ENCODE results near the gene VRTN. TPM values are rescaled to one million over a fixed set of nuclear protein-coding genes. Genes with fewer than 3 reads are reported as not detected.

Gene VRTN
- polyA plus RNA-seq, 1 donor, result 0.69 TPM

DNA sequence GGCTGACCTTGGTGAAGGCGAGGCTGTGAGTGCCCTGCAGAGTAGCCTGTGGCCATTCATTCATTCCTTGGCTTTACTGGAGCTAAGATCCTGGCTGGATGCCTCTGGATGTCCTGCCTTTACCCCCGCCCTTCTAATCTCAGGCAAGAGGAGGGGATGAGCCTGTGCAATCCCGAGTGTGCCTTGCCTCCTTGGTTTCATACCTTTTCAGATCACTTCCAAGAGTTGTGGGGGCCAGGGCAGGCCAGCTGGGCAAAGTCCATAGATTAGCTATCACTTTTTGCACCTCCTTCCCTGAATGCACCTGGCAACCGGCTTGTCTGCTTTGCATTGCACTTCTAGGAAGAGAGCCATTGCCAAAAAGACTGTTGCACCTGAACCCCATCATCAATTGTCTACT lies 1.5 kb downstream of the VRTN start:
- no peak overlapping the region for H3K4me3 ChIP-seq (ENCODE audit: low read length)
- peak overlapping the region; percentile 82 for H3K27ac ChIP-seq (ENCODE audit: low read length)
- DNase-seq, result peak; percentile 93 to 97
- H3K27me3 ChIP-seq (ENCODE audit: control insufficient read depth, insufficient read depth, low read length), result peaks cover 7% of the 10 kb centered on the region
- no CpG with 5 or more reads among the region's 4 CpGs for WGBS (ENCODE audit: insufficient coverage, low lambda C conversion rate)
- H3K9me3 ChIP-seq (ENCODE audit: control insufficient read depth, low read depth, low read length), result no peaks in the 10 kb centered on the region
- H3K36me3 ChIP-seq (ENCODE audit: control insufficient read depth, insufficient read depth, low read length), result no peaks in the 10 kb centered on the region
- H3K4me1 ChIP-seq (ENCODE audit: control insufficient read depth, insufficient read depth, low read length), result peaks cover 45% of the 10 kb centered on the region

DNA sequence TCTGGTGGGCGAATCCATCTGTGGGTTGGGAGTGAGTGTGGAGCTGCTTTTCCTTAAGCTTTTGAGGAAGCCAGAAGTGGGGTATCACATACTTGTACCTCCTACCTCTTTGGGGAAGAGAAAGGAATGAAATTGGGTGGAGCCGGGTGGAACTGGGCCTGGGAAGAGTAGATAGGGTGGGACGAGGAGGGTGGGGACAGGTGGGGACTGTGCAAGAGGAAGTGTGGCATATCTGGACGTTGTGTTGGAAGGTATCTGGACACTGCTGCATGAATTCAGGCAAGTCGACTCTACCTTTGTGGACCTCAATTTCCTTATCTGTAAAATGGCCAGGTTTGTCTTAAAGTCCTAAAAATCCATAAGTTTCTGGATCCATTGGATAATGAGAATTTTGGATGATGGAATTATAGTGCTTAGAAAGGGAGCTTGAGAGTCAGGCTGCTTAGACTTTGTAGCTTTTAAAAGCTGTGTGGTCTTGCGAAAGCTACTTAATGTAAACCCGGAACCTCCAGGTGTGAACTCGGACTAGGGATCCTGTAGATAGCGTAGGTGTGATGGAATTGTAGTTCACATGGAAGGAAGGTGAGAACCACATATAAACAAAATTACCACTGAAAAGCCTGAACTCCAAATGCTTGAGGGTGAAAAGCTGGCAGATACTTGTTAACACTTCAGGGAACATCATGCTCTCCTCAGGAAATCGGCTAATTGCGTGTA lies 2.1 kb downstream of the VRTN start:
- peak overlapping the region; percentile 67 for H3K27ac ChIP-seq (ENCODE audit: low read length)
- WGBS (ENCODE audit: insufficient coverage, low lambda C conversion rate), result 10% methylated on average over 2 of the region's 11 CpGs
- peak; percentile 53 to 86 for DNase-seq

DNA sequence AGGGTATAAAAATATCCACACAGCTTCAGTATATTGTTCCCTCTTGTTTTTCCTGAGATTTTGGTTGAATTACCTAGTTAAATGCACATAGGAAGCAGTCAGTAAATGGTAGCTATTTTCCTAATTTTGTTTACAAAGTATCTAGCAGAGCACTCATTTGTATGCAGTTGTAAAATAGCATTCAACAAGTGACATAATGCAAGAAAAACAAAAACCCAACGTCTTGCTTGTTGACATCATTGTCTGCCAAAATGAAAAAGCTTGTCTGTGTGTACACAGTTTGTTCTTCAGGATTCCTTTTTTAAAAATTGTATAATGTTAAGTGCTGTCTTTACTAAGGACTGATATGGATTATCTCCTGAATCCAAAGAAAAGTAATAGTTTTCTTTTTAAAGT lies 2.7 kb downstream of the VRTN start:
- Histone ChIP-seq H3K27me3 (ENCODE audit: control insufficient read depth, insufficient read depth, low read length) (peaks cover 7% of the 10 kb centered on the region), H3K36me3 (ENCODE audit: control insufficient read depth, insufficient read depth, low read length) (no peaks in the 10 kb centered on the region), H3K27ac (ENCODE audit: low read length) (peak overlapping the region; percentile 67), H3K4me3 (ENCODE audit: low read length) (no peak overlapping the region), H3K9me3 (ENCODE audit: control insufficient read depth, low read depth, low read length) (no peaks in the 10 kb centered on the region), H3K4me1 (ENCODE audit: control insufficient read depth, insufficient read depth, low read length) (peaks cover 45% of the 10 kb centered on the region)
- DNase-seq, result no peak
- no CpG with 5 or more reads among the region's 1 CpG for WGBS (ENCODE audit: insufficient coverage, low lambda C conversion rate)

More for the DNA sequence above, 2.1 kb downstream of the VRTN start:
- H3K27me3 ChIP-seq (ENCODE audit: control insufficient read depth, insufficient read depth, low read length), result peaks cover 7% of the 10 kb centered on the region
- H3K36me3 ChIP-seq (ENCODE audit: control insufficient read depth, insufficient read depth, low read length), result no peaks in the 10 kb centered on the region
- H3K4me1 ChIP-seq (ENCODE audit: control insufficient read depth, insufficient read depth, low read length), result peaks cover 45% of the 10 kb centered on the region
- H3K9me3 ChIP-seq (ENCODE audit: control insufficient read depth, low read depth, low read length), result no peaks in the 10 kb centered on the region
- H3K4me3 ChIP-seq (ENCODE audit: low read length), result no peak overlapping the region

DNA sequence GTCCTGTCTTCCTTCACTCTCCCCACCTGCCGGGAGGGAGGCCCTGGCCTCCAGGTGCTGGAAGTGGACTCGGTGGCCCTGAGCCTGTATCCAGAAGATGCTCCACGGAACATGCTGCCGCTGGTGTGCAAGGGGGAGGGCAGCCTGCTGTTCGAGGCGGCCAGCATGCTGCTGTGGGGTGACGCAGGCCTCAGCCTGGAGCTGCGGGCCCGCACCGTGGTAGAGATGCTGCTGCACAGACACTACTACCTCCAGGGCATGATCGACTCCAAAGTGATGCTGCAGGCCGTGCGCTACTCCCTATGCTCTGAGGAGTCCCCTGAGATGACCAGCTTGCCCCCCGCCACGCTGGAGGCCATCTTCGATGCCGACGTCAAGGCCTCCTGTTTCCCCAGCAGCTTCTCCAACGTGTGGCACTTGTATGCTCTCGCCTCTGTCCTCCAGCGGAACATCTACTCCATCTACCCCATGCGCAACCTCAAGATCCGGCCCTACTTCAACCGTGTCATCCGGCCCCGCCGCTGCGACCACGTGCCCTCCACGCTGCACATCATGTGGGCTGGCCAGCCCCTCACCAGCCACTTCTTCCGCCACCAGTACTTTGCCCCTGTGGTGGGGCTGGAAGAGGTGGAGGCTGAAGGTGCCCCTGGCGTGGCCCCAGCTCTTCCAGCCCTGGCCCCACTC lies 8.8 kb downstream of the VRTN start:
- no peaks in the 10 kb centered on the region for H3K36me3 ChIP-seq (ENCODE audit: control insufficient read depth, insufficient read depth, low read length)
- H3K27ac ChIP-seq (ENCODE audit: low read length), result no peak overlapping the region
- no peak overlapping the region for H3K4me3 ChIP-seq (ENCODE audit: low read length)
- H3K27me3 ChIP-seq (ENCODE audit: control insufficient read depth, insufficient read depth, low read length), result no peaks in the 10 kb centered on the region
- no peaks in the 10 kb centered on the region for H3K9me3 ChIP-seq (ENCODE audit: control insufficient read depth, low read depth, low read length)
- DNase-seq, result no peak
- 93% methylated on average over 5 of the region's 32 CpGs for WGBS (ENCODE audit: insufficient coverage, low lambda C conversion rate)
- H3K4me1 ChIP-seq (ENCODE audit: control insufficient read depth, insufficient read depth, low read length), result no peaks in the 10 kb centered on the region

DNA sequence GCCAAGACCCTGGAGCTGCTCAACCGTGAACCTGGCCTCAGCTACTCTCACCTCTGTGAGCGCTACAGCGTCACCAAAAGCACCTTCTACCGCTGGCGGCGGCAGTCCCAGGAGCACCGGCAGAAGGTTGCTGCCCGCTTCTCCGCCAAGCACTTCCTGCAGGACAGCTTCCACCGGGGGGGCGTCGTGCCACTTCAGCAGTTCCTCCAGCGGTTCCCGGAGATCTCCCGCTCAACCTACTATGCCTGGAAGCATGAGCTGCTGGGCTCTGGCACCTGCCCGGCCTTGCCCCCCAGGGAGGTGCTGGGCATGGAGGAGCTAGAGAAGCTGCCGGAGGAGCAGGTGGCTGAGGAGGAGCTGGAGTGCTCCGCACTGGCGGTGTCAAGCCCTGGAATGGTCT lies 9.3 kb downstream of the VRTN start:
- WGBS (ENCODE audit: insufficient coverage, low lambda C conversion rate), result 92% methylated on average over 2 of the region's 19 CpGs
- no peaks in the 10 kb centered on the region for H3K9me3 ChIP-seq (ENCODE audit: control insufficient read depth, low read depth, low read length)

DNA sequence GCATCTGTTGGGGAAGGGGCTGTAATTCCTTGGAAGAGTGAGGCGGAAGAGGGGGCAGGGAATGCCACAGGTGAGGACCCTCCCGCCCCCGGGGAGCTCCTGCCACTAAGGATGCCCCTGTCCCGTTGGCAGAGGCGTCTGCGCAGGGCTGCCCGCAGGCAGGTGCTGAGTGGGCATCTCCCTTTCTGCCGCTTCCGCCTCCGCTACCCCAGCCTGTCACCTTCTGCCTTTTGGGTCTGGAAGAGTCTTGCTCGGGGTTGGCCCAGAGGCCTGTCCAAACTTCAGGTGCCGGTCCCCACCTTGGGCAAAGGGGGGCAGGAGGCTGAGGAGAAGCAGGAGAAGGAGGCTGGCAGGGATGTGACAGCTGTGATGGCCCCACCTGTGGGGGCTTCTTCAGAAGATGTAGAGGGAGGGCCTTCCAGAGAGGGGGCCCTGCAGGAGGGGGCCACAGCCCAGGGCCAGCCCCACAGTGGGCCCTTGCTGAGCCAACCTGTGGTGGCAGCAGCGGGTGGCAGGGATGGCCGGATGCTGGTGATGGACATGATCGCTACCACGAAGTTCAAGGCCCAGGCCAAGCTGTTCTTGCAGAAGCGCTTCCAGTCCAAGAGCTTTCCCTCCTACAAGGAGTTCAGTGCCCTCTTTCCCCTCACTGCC lies 10.0 kb downstream of the VRTN start:
- WGBS (ENCODE audit: insufficient coverage, low lambda C conversion rate), result no CpG with 5 or more reads among the region's 17 CpGs
- Histone ChIP-seq H3K27ac (ENCODE audit: low read length) (no peak overlapping the region), H3K9me3 (ENCODE audit: control insufficient read depth, low read depth, low read length) (no peaks in the 10 kb centered on the region), H3K4me3 (ENCODE audit: low read length) (no peak overlapping the region), H3K4me1 (ENCODE audit: control insufficient read depth, insufficient read depth, low read length) (no peaks in the 10 kb centered on the region), H3K27me3 (ENCODE audit: control insufficient read depth, insufficient read depth, low read length) (no peaks in the 10 kb centered on the region), H3K36me3 (ENCODE audit: control insufficient read depth, insufficient read depth, low read length) (no peaks in the 10 kb centered on the region)
- no peak for DNase-seq

More for the DNA sequence above, 9.3 kb downstream of the VRTN start:
- no peak overlapping the region for H3K4me3 ChIP-seq (ENCODE audit: low read length)
- no peak for DNase-seq
- no peaks in the 10 kb centered on the region for H3K4me1 ChIP-seq (ENCODE audit: control insufficient read depth, insufficient read depth, low read length)
- no peaks in the 10 kb centered on the region for H3K27me3 ChIP-seq (ENCODE audit: control insufficient read depth, insufficient read depth, low read length)
- H3K36me3 ChIP-seq (ENCODE audit: control insufficient read depth, insufficient read depth, low read length), result no peaks in the 10 kb centered on the region
- no peak overlapping the region for H3K27ac ChIP-seq (ENCODE audit: low read length)

DNA sequence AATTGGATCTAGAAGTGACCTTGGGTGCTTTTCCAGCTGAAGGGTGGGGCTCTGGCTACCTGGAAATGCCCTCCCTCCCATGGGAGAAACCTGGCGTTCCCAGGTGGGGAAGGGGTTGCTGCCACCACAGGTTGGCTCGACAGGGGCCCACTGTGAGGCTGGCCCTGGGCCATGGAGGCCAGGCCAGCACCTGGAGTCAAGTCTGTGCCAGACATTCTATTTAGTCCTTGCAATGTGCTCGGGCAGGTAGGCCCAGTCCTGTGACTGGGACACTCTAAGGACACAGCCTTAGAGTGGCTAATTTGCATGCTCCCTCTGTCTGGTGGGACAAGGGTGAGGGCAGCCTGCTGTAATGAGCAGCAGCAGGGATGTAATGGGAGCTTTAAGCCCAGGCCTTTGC lies 11.9 kb downstream of the VRTN start:
- H3K36me3 ChIP-seq (ENCODE audit: control insufficient read depth, insufficient read depth, low read length), result no peaks in the 10 kb centered on the region
- no peak overlapping the region for H3K4me3 ChIP-seq (ENCODE audit: low read length)
- H3K4me1 ChIP-seq (ENCODE audit: control insufficient read depth, insufficient read depth, low read length), result no peaks in the 10 kb centered on the region
- peaks cover 3% of the 10 kb centered on the region for H3K27me3 ChIP-seq (ENCODE audit: control insufficient read depth, insufficient read depth, low read length)
- no peaks in the 10 kb centered on the region for H3K9me3 ChIP-seq (ENCODE audit: control insufficient read depth, low read depth, low read length)
- no peak overlapping the region for H3K27ac ChIP-seq (ENCODE audit: low read length)
- WGBS (ENCODE audit: insufficient coverage, low lambda C conversion rate), result no CpG with 5 or more reads among the region's 3 CpGs
- no peak for DNase-seq

DNA sequence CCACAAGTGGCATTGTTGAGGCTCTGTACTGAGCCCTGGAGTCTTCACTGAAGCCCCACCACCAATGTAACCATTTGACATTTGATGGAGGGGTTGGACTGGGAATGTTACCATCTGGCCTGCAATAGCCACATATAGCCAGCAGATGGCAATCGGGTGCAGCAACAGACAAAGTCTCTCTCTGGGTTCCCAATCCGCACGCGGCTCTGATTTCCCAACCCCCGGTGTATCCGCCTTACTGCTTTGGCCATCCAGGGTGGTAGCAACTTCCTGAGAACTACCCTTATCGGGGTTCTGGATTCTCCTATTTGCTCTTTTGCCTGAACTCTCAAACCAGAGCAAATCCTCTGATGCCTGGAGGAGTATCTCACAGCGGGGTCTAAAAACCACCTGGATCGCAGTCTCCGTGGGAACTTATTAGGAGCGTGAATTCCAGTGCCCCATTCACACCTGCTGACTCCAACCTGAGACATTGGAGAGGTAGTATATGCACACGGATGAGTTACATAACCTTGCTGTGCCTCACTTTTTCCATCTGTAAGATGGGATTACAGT lies 14.2 kb downstream of the VRTN start:
- no CpG with 5 or more reads among the region's 12 CpGs for WGBS (ENCODE audit: insufficient coverage, low lambda C conversion rate)
- no peaks in the 10 kb centered on the region for H3K9me3 ChIP-seq (ENCODE audit: control insufficient read depth, low read depth, low read length)
- H3K27me3 ChIP-seq (ENCODE audit: control insufficient read depth, insufficient read depth, low read length), result peaks cover 6% of the 10 kb centered on the region
- no peak overlapping the region for H3K4me3 ChIP-seq (ENCODE audit: low read length)
- peak; percentile 64 for DNase-seq
- H3K27ac ChIP-seq (ENCODE audit: low read length), result no peak overlapping the region
- H3K4me1 ChIP-seq (ENCODE audit: control insufficient read depth, insufficient read depth, low read length), result no peaks in the 10 kb centered on the region
- H3K36me3 ChIP-seq (ENCODE audit: control insufficient read depth, insufficient read depth, low read length), result no peaks in the 10 kb centered on the region

DNA sequence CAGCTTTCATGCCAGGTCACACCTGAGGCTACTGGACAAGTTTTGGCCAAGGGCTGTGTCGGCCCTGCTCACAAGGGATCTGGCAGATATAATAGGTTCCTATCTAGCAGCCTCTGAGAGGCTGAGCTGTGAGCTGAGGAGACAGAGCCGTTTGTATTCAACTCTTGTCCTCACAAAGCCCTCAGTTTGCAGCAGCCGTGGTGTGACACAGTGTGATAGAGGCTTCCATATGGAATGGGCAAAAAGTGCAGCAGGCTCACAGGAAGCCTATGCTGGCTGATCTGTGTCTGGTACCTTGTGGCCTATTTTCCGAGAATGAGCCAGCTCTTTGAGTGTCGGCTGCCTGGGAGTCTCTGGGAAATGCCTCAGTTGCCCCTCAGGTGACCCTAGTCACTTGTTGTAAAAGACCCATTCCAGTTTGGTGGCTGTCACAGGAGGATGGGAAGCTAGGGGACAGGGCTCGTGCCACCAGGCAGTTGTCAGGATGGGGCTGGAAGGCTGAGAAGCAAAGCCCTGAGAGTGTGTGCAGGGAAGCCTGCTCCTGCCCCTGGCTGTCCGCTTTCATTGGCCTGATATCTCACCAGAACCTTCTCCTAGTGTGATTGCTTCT lies 16.1 kb downstream of the VRTN start:
- Histone ChIP-seq H3K27ac (ENCODE audit: low read length) (no peak overlapping the region), H3K9me3 (ENCODE audit: control insufficient read depth, low read depth, low read length) (no peaks in the 10 kb centered on the region), H3K27me3 (ENCODE audit: control insufficient read depth, insufficient read depth, low read length) (peaks cover 6% of the 10 kb centered on the region), H3K4me1 (ENCODE audit: control insufficient read depth, insufficient read depth, low read length) (no peaks in the 10 kb centered on the region), H3K36me3 (ENCODE audit: control insufficient read depth, insufficient read depth, low read length) (no peaks in the 10 kb centered on the region), H3K4me3 (ENCODE audit: low read length) (no peak overlapping the region)
- no peak for DNase-seq
- no CpG with 5 or more reads among the region's 7 CpGs for WGBS (ENCODE audit: insufficient coverage, low lambda C conversion rate)

DNA sequence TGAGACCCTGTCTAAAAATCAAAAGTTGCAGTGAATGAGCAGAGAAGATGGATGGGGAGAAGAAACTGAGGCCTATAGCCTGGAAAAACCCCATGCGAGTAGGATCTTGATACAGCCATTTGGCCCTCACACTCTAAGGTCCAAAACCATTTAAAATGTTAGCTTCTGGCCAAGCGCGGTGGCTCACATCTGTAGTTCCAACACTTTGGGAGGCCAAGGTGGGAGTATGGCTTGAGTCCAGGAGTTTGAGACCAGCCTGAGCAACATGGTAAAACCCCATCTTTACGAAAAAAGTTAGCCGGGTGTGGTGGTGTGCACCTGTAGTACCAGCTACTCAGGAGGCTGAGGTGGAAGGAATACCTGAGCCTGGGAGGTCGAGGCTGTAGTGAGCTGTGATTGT lies 19.8 kb downstream of the VRTN start:
- WGBS (ENCODE audit: insufficient coverage, low lambda C conversion rate), result 100% methylated on average over 2 of the region's 6 CpGs
- Histone ChIP-seq H3K4me1 (ENCODE audit: control insufficient read depth, insufficient read depth, low read length) (no peaks in the 10 kb centered on the region), H3K27me3 (ENCODE audit: control insufficient read depth, insufficient read depth, low read length) (peaks cover 6% of the 10 kb centered on the region), H3K9me3 (ENCODE audit: control insufficient read depth, low read depth, low read length) (no peaks in the 10 kb centered on the region), H3K36me3 (ENCODE audit: control insufficient read depth, insufficient read depth, low read length) (no peaks in the 10 kb centered on the region), H3K4me3 (ENCODE audit: low read length) (no peak overlapping the region), H3K27ac (ENCODE audit: low read length) (no peak overlapping the region)
- DNase-seq, result no peak
